MM.1S (cell line): ENCODE results near the gene CCDC160.
A peak's percentile ranks its signal among the peaks of the same experiment; 100 is the strongest.

Experiments
- DNase-seq: peaks from one replicate; pipeline ENCODE4 v3.0.0-alpha.2; 2015
- H2AFZ ChIP-seq: fragments of 300-600 bp; sonication (generic); 2 replicates; pipeline ENCODE4 v1.6.0; 2016; ENCODE audit warnings: antibody characterized with exemption, low read length
- H3F3A ChIP-seq: fragments of 300-600 bp; sonication (generic); 2 replicates; pipeline ENCODE4 v1.6.1; 2016; ENCODE audit warnings: mild to moderate bottlenecking, antibody characterized with exemption, low read length, moderate library complexity, mixed read lengths; ENCODE audit not compliant: insufficient read depth
- H3K27ac ChIP-seq: fragments of 300-600 bp; sonication (generic); 2 replicates; pipeline ENCODE4 v1.5.1; 2016; ENCODE audit warnings: mild to moderate bottlenecking, low read length
- H3K27me3 ChIP-seq: fragments of 300-600 bp; sonication (generic); replicated peaks from 2 replicates; pipeline ENCODE4 v1.6.0; 2016; ENCODE audit warnings: low read length; ENCODE audit not compliant: insufficient read depth
- H3K36me3 ChIP-seq: fragments of 300-600 bp; sonication (generic); replicated peaks from 2 replicates; pipeline ENCODE4 v1.6.1; 2016; ENCODE audit warnings: mild to moderate bottlenecking, low read length, mixed read lengths; ENCODE audit not compliant: insufficient read depth
- H3K4me1 ChIP-seq: fragments of 300-600 bp; sonication (generic); 2 replicates; pipeline ENCODE4 v1.6.1; 2016; ENCODE audit warnings: low read length, mixed read lengths
- H3K4me2 ChIP-seq: fragments of 300-600 bp; sonication (generic); 2 replicates; pipeline ENCODE4 v1.6.0; 2016; ENCODE audit warnings: low read depth, low read length
- H3K4me3 ChIP-seq: fragments of 300-600 bp; sonication (generic); 2 replicates; pipeline ENCODE4 v1.5.1; 2016; ENCODE audit warnings: low read length, mixed read lengths
- H3K79me2 ChIP-seq: fragments of 300-600 bp; sonication (generic); 2 replicates; pipeline ENCODE4 v1.6.1; 2016; ENCODE audit warnings: mixed run types, low read length, mixed read lengths
- H3K9ac ChIP-seq: fragments of 300-600 bp; sonication (generic); 2 replicates; pipeline ENCODE4 v1.6.1; 2016; ENCODE audit warnings: low read length, mixed read lengths
- H3K9me2 ChIP-seq: fragments of 300-600 bp; sonication (generic); replicated peaks from 2 replicates; pipeline ENCODE4 v1.6.1; 2016; ENCODE audit warnings: mild to moderate bottlenecking, low read length, mixed read lengths; ENCODE audit not compliant: insufficient read depth
- H3K9me3 ChIP-seq: fragments of 300-600 bp; sonication (generic); replicated peaks from 2 replicates; pipeline ENCODE4 v1.6.1; 2016; ENCODE audit warnings: mild to moderate bottlenecking, low read length, mixed read lengths; ENCODE audit not compliant: insufficient read depth
- H4K20me1 ChIP-seq: fragments of 300-600 bp; sonication (generic); 2 replicates; pipeline ENCODE4 v1.6.1; 2016; ENCODE audit warnings: mild to moderate bottlenecking, low read length, moderate library complexity, mixed read lengths; ENCODE audit not compliant: insufficient read depth
- EZH2phosphoT487 ChIP-seq: fragments of 300-600 bp; sonication (generic); IDR thresholded peaks from 2 replicates; pipeline ENCODE4 v1.6.1; 2018; ENCODE audit warnings: antibody characterized with exemption, low read length
- TF ChIP-seq, protein P1 (sequence below): fragments of 300-600 bp; sonication (generic); IDR thresholded peaks from 2 replicates; pipeline ENCODE4 v1.5.1; 2016; ENCODE audit warnings: antibody characterized with exemption, low read length, mixed read lengths

The CCDC160 gene

DNA sequence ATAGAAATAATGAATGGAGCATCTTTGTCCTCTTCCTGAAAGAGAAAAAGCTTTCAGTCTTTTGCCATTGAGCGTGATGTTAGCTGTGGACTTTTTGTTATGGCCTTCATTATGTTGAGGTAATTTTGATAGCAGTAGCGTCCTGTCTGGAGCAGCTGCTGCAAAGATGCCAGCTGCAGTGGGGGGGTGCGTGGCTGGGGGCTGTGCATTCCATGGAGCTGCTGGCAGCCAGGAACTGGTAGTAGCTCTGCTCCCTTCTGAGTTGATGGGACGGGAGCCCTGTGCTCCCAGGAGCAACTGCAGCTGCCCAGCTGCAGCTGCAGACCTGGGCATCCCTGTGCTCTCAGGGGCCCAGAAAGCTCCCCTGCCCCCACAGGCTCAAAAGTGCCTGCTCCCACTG, 50.4 kb downstream of the CCDC160 start:
- Histone ChIP-seq H3K27me3 (no peaks in the 10 kb centered on the region), H3K4me1 (no peaks in the 10 kb centered on the region), H3K9me3 (no peaks in the 10 kb centered on the region), H3K9ac (no peak overlapping the region), H3K79me2 (no peaks in the 10 kb centered on the region), H3K36me3 (no peaks in the 10 kb centered on the region), H3K4me2 (no peak overlapping the region), H3K4me3 (no peak overlapping the region), H3K9me2 (no peaks in the 10 kb centered on the region), H4K20me1 (no peaks in the 10 kb centered on the region), H3F3A (no peaks in the 10 kb centered on the region), H3K27ac (no peak overlapping the region), H2AFZ (no peak overlapping the region)
- no peak for TF ChIP-seq EZH2phosphoT487
- TF ChIP-seq, protein P1, sequence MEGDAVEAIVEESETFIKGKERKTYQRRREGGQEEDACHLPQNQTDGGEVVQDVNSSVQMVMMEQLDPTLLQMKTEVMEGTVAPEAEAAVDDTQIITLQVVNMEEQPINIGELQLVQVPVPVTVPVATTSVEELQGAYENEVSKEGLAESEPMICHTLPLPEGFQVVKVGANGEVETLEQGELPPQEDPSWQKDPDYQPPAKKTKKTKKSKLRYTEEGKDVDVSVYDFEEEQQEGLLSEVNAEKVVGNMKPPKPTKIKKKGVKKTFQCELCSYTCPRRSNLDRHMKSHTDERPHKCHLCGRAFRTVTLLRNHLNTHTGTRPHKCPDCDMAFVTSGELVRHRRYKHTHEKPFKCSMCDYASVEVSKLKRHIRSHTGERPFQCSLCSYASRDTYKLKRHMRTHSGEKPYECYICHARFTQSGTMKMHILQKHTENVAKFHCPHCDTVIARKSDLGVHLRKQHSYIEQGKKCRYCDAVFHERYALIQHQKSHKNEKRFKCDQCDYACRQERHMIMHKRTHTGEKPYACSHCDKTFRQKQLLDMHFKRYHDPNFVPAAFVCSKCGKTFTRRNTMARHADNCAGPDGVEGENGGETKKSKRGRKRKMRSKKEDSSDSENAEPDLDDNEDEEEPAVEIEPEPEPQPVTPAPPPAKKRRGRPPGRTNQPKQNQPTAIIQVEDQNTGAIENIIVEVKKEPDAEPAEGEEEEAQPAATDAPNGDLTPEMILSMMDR = no peak
- DNase-seq = no peak

DNA sequence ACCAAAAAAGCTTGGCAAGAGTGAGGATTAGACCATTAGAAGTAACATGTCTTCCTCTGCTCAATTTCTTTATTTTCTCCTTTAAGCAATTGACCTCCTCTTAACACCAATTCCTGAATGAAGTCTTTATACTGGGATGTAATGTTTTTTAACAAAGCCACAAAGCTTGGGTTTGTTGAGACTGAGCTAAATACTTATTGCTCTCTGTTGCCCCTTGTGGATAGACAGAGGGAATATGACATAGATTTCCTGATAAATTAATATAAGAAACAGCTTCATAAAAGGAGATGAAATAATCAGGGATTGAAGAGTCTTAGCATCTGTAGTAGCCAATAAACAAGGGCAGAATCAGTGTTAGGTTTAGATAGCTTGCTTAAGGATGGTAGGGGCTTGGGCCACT, 57.6 kb downstream of the CCDC160 start:
- Histone ChIP-seq H4K20me1 (no peaks in the 10 kb centered on the region), H2AFZ (no peak overlapping the region)
- DNase-seq = no peak

More for the DNA sequence above, 57.6 kb downstream of the CCDC160 start:
- Histone ChIP-seq H3K4me1 (no peaks in the 10 kb centered on the region), H3K36me3 (no peaks in the 10 kb centered on the region), H3K9ac (no peak overlapping the region), H3K27me3 (no peaks in the 10 kb centered on the region), H3K27ac (no peak overlapping the region), H3K79me2 (no peaks in the 10 kb centered on the region), H3K4me2 (no peak overlapping the region), H3K9me3 (no peaks in the 10 kb centered on the region), H3K9me2 (no peaks in the 10 kb centered on the region), H3F3A (no peaks in the 10 kb centered on the region), H3K4me3 (no peak overlapping the region)
- TF ChIP-seq EZH2phosphoT487 = no peak
- TF ChIP-seq, protein P1 = peak; percentile 38; the same call in 1 of the 2 replicates
